Non-pigmented ciliary epithelial cell (primary cell): Measurements from ENCODE around the gene PIWIL4.
"Not testable (repeated sequence)": the region's sequence is repeated elsewhere in the genome, so short reads cannot be mapped to it uniquely, and the experiment has no call there.

Source experiments
- DNase-seq: peaks from one replicate; pipeline ENCODE4 v3.0.0-alpha.2; 2010; ENCODE audit warnings: low read depth

Gene PIWIL4

DNA sequence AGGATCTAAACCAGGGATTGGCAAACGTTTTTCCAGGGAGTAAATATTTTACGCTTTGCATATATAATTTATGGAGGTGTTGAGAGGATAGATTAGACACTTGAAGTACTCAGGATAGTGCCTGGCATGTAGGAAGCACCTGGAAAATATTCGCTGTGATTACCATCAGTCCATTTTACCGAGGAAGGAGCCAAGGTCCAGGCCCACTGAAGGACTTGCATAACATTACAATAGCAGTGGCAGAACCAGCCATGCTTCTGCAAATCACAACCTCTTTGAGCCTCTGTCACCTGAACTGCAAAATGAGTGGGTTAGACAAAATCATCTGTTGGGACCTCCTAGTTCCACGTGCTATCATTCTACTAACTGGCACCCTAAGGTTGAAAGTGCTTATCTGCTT lies 18.0 kb upstream of the PIWIL4 start:
- no peak for DNase-seq

DNA sequence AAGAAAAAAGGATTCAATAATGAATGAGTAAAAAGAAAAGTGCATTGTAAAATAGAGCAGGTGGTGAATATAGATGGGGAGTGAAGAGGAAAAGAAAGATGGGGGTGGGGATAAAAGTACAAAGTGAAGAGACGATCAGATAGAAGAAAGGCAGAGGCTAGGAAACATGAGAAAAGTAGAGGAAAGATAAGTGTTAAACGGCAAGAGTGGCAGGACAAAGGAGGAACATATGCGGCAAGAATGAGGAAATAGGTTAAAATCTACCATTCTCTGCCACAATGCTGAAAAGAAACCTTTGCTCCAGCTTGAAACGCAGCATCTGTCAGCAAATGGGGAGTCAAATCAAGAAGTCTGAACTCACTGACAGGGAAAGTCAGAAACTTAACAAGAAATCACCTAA lies 16.7 kb upstream of the PIWIL4 start:
- no peak for DNase-seq

DNA sequence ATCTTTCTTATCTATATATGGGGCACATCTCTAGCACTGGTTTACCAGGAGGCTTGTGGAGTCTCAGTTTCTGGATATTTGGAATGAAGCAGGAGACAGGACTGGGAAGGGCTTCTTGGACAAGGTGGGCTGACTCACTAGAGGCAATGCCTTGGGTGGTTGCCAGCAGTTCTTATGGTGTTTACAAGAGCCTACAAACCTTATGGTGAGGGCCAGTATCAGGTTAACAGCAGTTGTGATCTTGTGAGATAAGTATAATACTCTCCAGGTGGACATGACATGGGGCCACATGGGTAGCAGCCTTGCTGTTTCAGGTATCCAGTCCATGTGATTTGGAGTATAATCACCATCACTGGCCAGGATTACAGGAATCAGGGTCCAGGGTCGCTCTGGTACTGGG lies 13.2 kb upstream of the PIWIL4 start:
- no peak for DNase-seq

DNA sequence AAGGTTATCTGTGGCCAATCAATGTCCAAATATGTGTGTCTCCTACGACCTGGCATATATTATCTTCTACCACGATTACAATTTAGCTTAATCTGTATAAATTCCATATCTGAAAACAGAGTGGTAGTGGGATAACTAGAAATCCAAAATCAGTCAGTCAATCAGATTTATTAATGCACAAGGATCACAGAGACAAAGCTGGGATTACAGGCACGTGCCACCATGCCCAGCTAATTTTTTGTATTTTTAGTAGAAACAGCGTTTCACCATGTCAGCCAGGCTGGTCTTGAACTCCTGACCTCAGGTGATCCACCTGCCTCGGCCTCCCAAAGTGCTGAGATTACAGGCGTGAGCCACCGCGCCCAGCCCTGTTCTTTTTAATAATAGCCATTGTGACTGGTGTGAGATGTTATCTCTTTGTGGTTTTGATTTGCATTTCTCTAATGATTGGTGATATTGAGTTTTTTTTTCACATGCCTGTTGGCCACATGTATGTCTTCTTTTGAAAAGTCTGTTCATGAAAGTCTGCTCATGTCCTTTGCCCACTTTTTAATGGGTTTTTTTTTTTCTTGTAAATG lies 11.3 kb upstream of the PIWIL4 start:
- not testable (repeated sequence) for DNase-seq

DNA sequence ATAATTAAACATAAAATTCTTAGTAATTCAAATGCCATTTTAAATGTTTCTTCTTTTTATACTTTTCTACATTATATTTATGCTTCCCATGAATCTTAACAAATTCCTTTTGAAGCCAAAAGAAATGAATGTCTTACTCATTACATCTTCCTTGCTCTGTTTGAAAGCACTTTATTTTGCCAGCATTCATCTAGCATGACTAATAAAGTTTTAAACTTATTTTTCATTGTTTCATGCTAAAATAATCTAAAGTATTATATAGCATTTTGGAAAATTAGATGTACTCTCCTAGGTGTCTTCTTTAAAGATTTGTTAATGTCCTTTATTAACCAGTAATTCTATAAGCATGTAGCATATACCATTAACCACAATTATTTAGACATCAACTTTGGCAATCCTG lies 9.7 kb upstream of the PIWIL4 start:
- DNase-seq: no peak

DNA sequence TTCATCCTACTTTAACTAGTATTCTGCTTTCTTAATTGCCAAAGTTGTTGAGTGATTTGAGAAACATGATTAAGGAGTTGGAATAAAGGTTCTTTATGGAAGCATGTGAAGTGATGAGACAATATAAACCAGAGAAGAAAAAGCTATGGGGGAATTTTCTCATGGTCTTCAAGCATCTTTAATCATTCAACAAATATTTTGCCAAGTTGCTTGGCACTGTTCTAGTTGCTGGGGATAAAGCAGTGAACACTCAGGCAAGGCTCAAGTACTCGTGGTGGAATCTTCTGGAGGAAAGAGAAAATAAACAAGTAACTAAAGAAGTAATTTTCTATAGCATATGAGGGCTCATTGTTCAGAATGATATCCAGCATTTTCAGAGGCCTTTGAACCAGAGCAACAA lies 9.2 kb upstream of the PIWIL4 start:
- DNase-seq: no peak

DNA sequence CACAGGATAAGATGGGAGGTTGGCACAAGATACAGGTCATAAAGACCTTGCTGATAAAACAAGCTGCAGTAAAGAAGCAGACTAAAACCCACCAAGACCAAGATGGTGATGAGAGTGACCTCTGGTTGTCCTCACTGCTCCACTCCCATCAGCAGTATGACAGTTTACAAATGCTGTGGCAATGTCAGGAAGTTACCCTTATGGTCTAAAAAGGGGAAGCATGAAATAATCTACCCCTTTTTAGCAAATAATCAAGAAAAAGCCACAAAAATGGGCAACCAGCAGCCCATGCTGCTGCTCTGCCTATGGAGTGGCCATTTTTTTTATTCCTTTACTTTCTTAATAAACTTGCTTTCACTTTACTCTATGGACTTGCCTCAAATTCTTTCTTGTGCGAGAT lies 8.7 kb upstream of the PIWIL4 start:
- DNase-seq: no peak

DNA sequence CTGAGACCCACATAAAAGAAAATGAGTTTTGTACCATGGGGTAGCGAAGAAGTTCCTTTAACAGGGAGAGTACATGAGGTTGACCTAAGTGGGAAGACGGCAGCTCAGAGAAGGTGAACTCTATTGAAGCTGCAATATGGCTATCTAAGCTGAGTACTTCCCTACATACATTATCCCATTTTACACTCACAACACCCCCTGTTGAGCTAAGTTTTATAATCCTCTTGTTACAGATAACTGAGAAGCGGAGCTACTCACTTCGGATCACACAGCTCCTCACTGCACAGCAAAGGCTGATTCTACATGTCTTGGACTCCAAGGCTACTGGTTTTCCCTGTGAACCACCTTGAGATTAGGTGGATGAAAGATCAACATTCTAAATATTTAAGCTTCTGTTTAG lies 8.2 kb upstream of the PIWIL4 start:
- DNase-seq: no peak

DNA sequence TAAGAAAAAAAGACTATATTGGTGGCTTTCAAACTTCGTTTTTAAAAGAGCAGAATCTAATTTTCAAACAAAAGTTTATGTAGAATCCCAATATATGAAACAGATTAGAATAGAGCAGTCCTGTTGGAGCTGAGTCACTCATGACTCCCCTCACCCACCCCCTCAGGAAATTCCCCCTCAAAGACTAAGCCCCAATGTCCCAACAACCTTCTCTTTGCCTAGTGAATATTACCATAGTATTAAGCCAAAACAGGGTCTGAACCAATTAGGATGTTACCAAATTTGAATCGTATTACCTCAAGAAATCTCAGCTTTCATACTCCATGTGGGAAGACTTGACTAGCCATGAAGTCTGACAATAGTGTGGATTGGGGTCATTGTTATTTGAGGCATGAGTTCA lies 7.8 kb upstream of the PIWIL4 start:
- no peak for DNase-seq

DNA sequence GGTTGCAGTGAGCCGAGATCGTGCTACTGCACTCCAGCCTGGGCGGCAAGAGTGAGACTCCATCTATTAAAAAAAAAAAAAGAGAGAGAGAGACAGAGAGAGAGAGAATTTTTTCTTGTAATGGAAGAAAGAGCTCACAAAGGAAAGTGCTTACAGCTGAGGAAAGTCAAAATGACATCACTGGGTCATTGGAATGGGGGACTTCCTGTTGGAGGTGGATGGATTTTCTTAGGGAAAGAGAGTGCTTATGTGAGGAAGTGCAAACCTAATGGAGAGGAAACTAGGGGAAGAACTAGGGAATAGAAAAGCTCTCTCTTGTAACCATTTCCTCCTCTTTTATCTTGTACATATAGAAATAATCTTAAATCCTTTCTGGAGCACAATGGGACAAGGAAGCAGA lies 6.3 kb upstream of the PIWIL4 start:
- no peak for DNase-seq

DNA sequence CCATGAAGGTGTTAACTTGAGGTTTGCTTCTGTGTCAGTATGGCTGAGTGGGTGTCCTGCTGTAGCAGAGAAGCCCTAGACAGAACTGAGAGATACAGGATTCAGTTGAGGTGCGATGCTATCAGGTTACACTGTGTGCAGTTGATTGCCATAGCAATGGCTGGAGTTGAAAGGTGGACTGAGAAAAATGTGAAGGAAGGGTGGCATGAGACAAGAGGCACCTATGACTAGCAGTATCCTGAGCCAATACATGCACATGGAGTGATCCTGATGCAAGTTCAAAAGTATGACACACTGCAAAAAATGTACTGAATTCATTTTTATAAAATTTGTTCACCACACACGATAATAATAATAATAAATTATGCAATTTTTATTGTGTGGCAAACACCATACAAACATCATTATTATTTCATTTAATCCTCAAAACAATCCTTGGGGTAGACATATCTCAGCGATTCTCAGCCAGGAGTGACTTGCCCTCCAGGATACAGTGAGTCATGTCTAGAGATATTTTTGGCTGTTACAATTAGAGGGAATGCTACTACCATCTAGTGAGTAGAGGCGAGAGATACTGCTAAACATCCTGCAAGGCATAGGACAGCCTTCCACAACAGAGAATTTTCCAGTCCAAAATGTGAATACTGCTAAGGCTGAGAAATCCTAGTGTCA lies 3.9 kb upstream of the PIWIL4 start:
- peak; percentile 44 for DNase-seq

DNA sequence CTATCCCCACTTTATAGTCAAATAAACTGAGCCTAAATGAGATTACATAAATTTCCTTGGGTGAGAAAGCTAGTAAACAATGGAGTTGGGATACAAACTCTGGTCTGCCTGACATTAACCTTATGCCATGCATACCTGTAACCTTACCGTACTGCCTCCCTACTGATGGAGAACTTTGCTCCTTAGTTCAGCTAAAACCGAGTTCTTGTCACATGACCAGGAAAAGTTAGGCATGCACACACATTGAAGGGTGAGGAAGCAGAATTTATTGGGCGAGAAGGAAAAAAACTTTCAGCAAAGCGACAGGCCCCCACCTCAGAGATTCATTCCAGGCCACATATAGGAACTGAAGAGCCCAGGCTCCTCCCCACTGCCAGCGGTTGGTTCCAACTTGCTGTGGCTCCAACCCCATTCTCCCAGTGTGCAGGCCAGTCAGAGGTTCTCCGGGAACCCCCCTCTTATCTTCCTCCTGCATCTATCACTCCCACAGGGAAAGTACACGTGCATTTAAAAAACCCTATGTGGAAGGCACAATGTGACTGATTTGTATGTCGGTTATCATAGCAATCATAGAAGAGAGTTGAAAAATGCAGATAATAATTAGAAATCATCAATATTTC lies 3.2 kb upstream of the PIWIL4 start:
- no peak for DNase-seq

DNA sequence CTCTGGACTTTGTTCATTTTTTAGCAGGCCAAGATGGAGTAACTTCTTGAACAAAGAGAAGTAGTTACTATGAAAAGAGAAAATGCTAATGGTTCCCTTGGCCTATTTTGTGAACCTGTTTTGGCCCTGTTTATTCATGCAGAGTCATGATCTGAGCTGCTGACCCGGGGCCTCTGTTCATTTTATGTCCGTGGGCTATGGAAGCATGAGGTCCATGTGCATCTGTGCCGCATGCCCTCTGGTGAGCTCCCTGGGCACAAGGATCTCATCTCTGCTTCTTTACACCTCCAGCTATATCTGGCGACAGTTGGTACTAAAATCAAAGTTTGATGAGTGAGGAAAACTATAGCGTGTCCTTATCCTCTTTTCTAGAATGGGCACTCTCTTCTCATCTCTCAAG lies 1.0 kb downstream of the PIWIL4 start:
- no peak for DNase-seq

DNA sequence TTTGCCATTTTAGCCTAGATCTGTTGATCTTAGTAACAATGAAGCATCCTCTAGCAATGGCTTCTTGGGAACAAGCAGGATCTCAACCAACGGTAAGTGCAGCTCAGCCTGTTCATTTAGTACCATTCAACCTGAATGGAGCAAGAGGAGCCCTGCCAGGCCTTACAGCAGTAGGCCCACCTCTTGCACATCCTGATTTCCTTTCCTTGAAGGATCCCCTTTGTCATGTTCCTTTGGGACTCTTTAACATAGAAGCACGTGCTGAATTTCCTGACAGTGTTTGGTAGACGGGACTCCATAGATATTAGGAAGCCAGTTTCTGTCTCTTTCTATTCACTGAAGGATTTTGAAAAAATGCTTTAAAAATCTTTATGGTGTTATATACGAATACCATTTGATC lies 1.5 kb downstream of the PIWIL4 start:
- DNase-seq: no peak

DNA sequence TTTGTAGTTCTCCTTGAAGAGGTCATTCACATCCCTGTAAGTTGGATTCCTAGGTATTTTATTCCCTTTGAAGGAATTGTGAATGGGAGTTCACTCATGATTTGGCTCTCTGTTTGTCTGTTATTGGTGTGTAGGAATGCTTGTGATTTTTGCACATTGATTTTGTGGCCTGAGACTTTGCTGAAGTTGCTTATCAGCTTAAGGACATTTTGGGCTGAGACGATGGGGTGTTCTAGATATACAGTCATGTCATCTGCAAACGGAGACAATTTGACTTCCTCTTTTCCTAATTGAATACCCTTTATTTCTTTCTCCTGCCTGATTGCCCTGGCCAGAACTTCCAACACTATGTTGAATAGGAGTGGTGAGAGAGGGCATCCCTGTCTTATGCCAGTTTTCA lies 5.8 kb downstream of the PIWIL4 start:
- DNase-seq: not testable (repeated sequence)

DNA sequence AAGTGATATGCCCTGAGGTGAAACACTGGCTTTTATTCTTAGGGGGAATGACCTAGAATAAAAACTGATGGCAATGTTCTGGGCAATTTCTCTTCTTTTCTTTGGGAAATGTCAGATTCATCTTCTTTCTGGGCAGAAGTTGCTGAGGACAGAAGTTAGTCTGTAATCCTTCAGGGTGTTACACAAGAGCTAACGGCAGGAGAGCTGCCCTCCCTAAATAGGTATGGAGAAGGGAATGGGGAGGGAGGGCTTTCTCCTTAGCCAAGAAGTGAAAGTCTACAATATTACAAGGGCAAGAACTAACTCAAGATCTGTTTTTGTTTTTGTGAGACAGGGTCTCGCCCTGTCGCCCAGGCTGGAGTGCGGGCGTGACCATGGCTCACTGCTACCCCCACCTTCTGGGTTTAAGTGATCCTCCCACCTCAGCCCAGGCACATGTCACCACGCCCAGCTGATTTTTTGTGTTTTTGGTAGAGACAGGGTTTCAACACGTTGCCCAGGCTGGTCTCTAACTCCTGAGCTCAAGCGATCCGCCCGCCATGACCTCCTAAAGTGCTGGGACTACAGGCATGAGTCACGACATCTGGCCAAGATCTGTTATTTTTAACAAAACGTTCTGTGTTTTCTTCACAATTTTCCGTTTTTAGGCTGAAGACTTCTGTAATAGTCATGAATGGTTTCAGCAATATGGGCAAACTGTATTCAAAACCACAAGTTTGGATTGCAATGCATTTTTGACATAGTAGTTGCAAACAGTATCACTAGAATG lies 7.2 kb downstream of the PIWIL4 start:
- peak; percentile 80 for DNase-seq

DNA sequence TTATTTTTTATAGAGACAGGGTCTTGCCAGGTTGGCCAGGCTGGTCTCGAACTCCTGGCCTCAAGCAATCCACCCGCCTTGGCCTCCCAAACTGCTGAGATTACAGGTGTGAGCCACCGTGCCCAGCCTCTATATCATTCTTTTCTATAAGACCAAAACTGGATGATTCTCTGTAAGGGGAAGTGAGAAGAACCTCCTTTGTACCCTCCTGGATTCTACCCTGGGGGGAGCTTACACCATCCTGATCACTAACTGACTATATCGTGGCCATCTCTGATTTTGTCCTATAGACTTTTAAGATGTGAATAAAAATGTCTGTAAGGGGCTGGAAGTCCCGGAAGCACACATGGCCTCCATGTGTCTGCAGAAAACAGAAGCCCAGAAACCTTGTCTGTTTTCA lies 9.1 kb downstream of the PIWIL4 start:
- DNase-seq: no peak

DNA sequence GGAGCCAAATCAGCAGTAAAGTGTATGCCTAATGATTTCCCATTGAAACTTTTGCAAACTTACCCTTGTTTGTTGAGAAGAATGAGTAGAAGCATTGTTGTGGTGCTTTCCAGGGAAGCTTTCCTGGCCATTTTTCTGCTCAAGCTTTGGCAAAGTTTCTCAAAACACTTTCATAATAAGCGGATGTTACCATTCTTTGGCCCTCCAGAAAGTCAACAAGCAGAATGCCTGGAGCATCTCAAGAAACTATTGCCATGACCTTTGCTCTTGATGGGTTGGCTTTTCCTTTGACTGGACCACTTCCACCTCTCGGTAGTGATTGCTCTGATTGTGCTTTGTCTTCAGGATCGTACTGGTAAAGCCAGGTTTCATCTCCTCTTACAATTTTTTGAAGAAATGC lies 10.7 kb downstream of the PIWIL4 start:
- DNase-seq: no peak

DNA sequence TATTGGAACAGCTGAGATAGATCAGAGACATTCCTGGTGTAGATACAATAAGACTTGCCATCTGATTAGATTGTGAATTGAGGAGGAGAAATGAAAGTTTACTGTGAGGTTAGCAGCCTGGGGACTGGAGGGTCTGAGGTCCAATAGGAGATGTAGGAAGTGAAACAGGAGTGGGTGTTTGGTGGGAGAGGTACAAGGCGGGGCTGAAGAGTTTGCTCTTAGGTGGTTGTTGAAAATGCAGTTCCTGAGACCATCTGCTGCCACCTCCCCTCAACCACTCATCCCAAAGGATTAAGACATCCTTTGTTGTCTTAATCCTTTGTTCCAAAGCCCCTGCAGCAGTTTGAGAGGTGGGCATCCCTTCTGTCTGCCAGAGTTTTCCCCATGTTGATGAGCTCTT lies 14.8 kb downstream of the PIWIL4 start:
- DNase-seq: no peak

DNA sequence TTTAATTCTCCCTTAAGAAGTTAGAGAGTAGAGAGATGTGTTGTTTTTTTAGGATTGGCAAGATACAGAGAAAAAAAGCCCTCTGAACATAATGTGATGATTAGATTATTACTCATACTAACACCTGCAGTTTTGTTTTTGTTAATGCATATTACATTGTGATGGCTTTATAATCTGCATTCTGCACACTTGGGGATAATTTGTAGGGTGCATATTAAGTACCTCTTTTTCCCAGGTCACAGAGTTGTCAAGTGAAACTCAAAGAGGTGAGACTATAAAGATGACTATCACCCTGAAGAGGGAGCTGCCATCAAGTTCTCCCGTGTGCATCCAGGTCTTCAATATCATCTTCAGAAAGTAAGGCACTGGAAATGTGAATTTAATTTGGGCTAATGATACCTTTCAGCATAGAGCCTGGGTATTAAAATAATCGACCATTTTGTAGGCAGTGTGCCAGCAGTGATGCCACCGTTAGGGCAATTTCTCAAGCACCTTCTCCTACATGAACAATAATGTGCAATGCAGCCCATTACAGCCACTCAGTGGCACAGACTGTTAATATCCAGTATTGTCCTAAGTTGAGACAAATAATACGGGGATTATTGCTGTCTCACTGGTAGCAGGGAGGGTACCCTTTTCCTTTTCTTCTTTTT lies 16.2 kb downstream of the PIWIL4 start:
- DNase-seq: no peak

DNA sequence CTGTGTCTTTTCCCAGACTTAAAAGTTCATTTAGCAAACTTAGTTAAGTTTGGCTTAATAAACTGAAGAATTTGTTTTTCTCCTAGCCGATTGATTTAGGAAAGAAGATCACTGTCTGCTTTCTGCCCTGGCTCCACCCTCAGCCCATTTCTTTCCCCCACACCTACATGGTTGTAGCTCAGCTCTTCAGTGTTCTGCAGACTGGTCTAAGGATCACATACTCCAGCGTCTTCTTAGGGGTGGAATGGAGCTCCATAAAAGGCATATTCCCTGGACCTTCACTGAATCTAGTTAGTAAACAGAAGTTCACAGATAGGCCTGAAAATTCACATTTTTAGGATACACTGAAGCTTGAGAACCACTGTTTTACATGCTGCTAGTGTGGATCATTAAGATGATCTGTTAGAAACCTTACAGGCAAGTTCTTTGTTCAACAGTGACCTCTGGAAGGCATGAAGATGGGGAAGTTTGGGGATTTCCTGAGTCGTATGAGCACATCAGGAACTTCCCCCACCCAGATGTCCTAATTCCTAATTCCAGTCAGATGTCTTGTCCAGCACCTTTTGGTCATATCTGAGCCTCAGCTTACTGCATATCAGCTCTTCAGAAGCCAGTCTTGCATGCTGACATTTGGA lies 16.8 kb downstream of the PIWIL4 start:
- no peak for DNase-seq

DNA sequence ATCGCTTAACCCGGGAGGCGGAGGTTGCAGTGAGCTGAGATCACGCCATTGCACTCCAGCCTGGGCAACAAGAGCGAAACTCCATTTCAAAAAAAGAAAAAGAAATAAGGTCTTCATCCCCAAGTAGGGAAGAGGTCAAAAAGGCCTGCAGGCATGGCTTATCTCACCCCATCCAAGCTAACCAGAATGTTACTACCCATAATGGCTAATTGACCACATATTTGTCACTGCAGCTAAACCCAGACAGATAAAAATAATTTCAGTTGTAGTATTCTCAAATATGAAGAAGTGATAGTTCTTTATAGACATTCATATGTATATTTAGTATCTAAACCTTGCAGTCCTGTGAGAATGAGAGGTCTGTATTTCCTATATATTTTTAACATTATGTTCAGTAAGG lies 17.8 kb downstream of the PIWIL4 start:
- DNase-seq: no peak
